ENCODE measurements around the gene UBAP2.

DNA sequence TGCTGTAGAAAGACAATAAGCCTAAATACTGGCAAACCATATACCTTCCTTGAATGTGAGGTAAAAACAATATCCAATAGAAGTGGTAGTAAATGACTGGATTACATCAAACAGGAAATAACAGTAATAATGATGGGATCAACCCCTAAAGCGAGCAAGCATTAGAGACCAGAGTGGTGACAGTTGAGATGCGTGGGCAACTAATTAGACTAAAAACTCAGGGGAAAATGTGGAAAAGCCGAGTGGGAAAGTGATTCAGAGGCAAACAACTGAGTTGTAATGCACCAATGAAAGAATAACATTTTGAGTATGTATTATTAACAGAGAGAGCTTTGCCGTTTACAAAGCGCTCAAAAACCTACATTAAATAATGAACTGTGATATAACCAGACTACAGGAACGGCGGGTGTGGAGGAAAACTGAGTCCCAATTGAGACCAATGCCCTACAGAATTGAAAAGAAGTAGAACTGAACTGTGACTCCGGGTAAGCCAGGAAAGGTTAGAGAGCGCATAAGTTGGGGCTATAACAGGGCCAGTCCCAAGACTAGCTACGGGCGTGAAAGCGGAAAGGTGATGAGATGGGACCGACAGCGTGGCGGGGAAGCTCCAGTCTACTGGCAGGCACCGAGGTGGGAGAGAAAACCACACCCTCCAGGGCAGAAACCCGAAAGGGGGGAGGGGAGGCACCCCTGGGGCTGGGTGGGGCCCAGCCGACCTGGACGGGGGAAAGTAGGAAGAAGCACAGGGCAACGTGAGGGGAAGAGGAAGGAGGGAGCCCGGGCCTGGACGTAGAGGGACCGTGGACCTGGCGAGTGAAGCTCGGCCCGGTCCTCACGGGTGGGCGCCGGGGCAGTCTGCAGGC, 592 bp downstream of the UBAP2 start:
- TF ChIP-seq, protein P1, sequence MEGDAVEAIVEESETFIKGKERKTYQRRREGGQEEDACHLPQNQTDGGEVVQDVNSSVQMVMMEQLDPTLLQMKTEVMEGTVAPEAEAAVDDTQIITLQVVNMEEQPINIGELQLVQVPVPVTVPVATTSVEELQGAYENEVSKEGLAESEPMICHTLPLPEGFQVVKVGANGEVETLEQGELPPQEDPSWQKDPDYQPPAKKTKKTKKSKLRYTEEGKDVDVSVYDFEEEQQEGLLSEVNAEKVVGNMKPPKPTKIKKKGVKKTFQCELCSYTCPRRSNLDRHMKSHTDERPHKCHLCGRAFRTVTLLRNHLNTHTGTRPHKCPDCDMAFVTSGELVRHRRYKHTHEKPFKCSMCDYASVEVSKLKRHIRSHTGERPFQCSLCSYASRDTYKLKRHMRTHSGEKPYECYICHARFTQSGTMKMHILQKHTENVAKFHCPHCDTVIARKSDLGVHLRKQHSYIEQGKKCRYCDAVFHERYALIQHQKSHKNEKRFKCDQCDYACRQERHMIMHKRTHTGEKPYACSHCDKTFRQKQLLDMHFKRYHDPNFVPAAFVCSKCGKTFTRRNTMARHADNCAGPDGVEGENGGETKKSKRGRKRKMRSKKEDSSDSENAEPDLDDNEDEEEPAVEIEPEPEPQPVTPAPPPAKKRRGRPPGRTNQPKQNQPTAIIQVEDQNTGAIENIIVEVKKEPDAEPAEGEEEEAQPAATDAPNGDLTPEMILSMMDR (IDR thresholded peaks at IDR 0.05; ENCODE audit: low read length), result no peak
- TF ChIP-seq EZH2 (optimal IDR thresholded peaks at IDR 0.05; ENCODE audit: low read depth, low read length) (no peak), EZH2phosphoT487 (IDR thresholded peaks at IDR 0.05; ENCODE audit: low read length) (no peak)
